A549 (cell line): ENCODE data around the gene HEXD. TPM values are rescaled to one million over a fixed set of nuclear protein-coding genes. Genes with fewer than 3 reads are reported as not detected.

Experiments used
- ATAC-seq, 2 experiments: fragments of 200-7000 bp in 1 of 2; fragments of >200 bp in 1 of 2; cut with Nextera tagmentation in 1 of 2; cut with Tn5 transposase in 1 of 2; 3 replicates each; pipeline versions ENCODE4 v1.8.0 to v1.9.1; 2018 to 2020; ENCODE audit warnings: mild to moderate bottlenecking in 1 of 2, moderate library complexity in 1 of 2
- CTCF ChIA-PET: fragments of 300-600 bp; sonication (Branson Sonifier 250); formaldehyde crosslinking; extraction: SDS; loops from one replicate; lab custom pipeline; 2021; ENCODE audit warnings: antibody characterized with exemption, inconsistent platforms; lab: Yijun Ruan, JAX
- POLR2A ChIA-PET: fragments of 350-600 bp; formaldehyde crosslinking; extraction: SDS; loops from one replicate; lab custom pipeline; 2021; ENCODE audit warnings: antibody characterized with exemption, inconsistent platforms; lab: Yijun Ruan, JAX
- DNase-seq, 2 experiments: peaks; one replicate each; pipeline versions ENCODE4 v3.0.0 to v3.0.0-alpha.2; 2011 to 2016; ENCODE audit warnings: low read depth in 1 of 2, low spot score in 1 of 2
- FAIRE-seq: peaks from 2 replicates; lab custom pipeline; 2011; peaks lifted over from hg19 to GRCh38; lab: Jason Lieb, UNC
- H3K27ac ChIP-seq, 2 experiments: fragments of >200 bp; sonication (Bioruptor Twin); formaldehyde crosslinking; 3 replicates each; pipeline ENCODE4 v1.5.1; 2016 to 2017
- H3K4me1 ChIP-seq: fragments of >200 bp; sonication (Bioruptor Twin); formaldehyde crosslinking; 3 replicates; pipeline ENCODE4 v1.6.1; 2016
- H3K4me2 ChIP-seq: fragments of >200 bp; sonication (Bioruptor Twin); formaldehyde crosslinking; 3 replicates; pipeline ENCODE4 v1.6.1; 2016
- H3K4me3 ChIP-seq: fragments of >200 bp; sonication (Bioruptor Twin); formaldehyde crosslinking; 3 replicates; pipeline ENCODE4 v1.5.1; 2016
- H3K9me3 ChIP-seq: fragments of >200 bp; sonication (Bioruptor Twin); formaldehyde crosslinking; 3 replicates; pipeline ENCODE4 v1.6.1; 2016
- CBX2 ChIP-seq: fragments of 200-600 bp; sonication (generic); IDR thresholded peaks from 2 replicates; pipeline ENCODE4 v1.6.1; 2016; ENCODE audit warnings: low read depth, mild to moderate bottlenecking, borderline replicate concordance
- CBX8 ChIP-seq: fragments of 200-600 bp; sonication (generic); IDR thresholded peaks from 2 replicates; pipeline ENCODE4 v1.6.1; 2016
- CHD4 ChIP-seq: fragments of 200-600 bp; sonication (generic); IDR thresholded peaks from 2 replicates; pipeline ENCODE4 v1.6.1; 2016; ENCODE audit warnings: antibody characterized with exemption, mild to moderate bottlenecking, borderline replicate concordance
- EHF ChIP-seq: fragments of 250-450 bp; sonication (Bioruptor Pico); IDR thresholded peaks from 2 replicates; pipeline ENCODE4 v1.5.0; 2020; ENCODE audit warnings: mild to moderate bottlenecking
- EHMT2 ChIP-seq: fragments of 200-600 bp; sonication (generic); IDR thresholded peaks from 2 replicates; pipeline ENCODE4 v1.6.1; 2016; ENCODE audit warnings: antibody characterized with exemption, low read depth, mild to moderate bottlenecking, moderate library complexity
- EP300 ChIP-seq, 2 experiments: fragments of >200 bp; sonication (Bioruptor Twin); formaldehyde crosslinking; IDR thresholded peaks; 2 replicates in 1 of 2; 3 replicates in 1 of 2; pipeline ENCODE4 v1.6.1; 2016 to 2017
- FOSB ChIP-seq: fragments of 250-450 bp; sonication (Bioruptor Pico); IDR thresholded peaks from 2 replicates; pipeline ENCODE4 v1.5.0; 2020; ENCODE audit warnings: mild to moderate bottlenecking, moderate library complexity
- FOSL2 ChIP-seq, 2 experiments: fragments of 450-650 bp in 1 of 2; fragments of >200 bp in 1 of 2; sonication (Bioruptor Twin) in 1 of 2; formaldehyde crosslinking; IDR thresholded peaks; 2 replicates each; pipeline versions ENCODE4 v1.5.0 to v1.6.1; 2016 to 2020; ENCODE audit warnings: mild to moderate bottlenecking in 1 of 2, moderate library complexity in 1 of 2
- HOXB13 ChIP-seq: fragments of 250-450 bp; sonication (Bioruptor Pico); IDR thresholded peaks from 2 replicates; pipeline ENCODE4 v1.5.0; 2020; ENCODE audit warnings: low read depth, mild to moderate bottlenecking, moderate library complexity
- JUN ChIP-seq, 2 experiments: fragments of >200 bp; sonication (Bioruptor Twin); formaldehyde crosslinking; IDR thresholded peaks; 2 replicates in 1 of 2; 3 replicates in 1 of 2; pipeline ENCODE4 v1.6.1; 2016 to 2017
- JUNB ChIP-seq: fragments of >200 bp; sonication (Bioruptor Twin); formaldehyde crosslinking; IDR thresholded peaks from 2 replicates; pipeline ENCODE4 v1.6.1; 2016
- MAFK ChIP-seq: fragments of 450-650 bp; IDR thresholded peaks from 2 replicates; pipeline ENCODE4 v1.6.1; 2014; ENCODE audit not compliant: partially characterized antibody
- MAX ChIP-seq: IDR thresholded peaks from 2 replicates; pipeline ENCODE4 v1.6.1; 2012
- NFE2L2 ChIP-seq: fragments of 150-350 bp; conservative IDR thresholded peaks from 2 replicates; pipeline ENCODE4 v1.6.1; 2014; ENCODE audit warnings: low read length
- NPAS2 ChIP-seq: fragments of 250-450 bp; sonication (Bioruptor Pico); IDR thresholded peaks from 2 replicates; pipeline ENCODE4 v1.8.0; 2022; ENCODE audit warnings: mild to moderate bottlenecking, moderate library complexity, borderline replicate concordance
- PHF8 ChIP-seq: fragments of 200-600 bp; sonication (generic); IDR thresholded peaks from 2 replicates; pipeline ENCODE4 v1.6.1; 2016; ENCODE audit warnings: low read depth, mild to moderate bottlenecking, antibody characterized with exemption, moderate library complexity, borderline replicate concordance
- POLR2AphosphoS2 ChIP-seq: conservative IDR thresholded peaks from 2 replicates; pipeline ENCODE4 v1.6.1; 2012; ENCODE audit warnings: low read length, improper control_type of control experiment, inconsistent platforms
- RARB ChIP-seq: fragments of 250-450 bp; sonication (Bioruptor Pico); IDR thresholded peaks from 2 replicates; pipeline ENCODE4 v1.8.0; 2021; ENCODE audit warnings: mild to moderate bottlenecking, moderate library complexity
- RCOR1 ChIP-seq: fragments of 150-350 bp; IDR thresholded peaks from 2 replicates; pipeline ENCODE4 v1.6.1; 2014; ENCODE audit warnings: antibody characterized with exemption, low read length, low read depth
- SMC3 ChIP-seq: fragments of >200 bp; sonication (Bioruptor Twin); formaldehyde crosslinking; IDR thresholded peaks from 3 replicates; pipeline ENCODE4 v1.6.1; 2018; ENCODE audit warnings: inconsistent platforms
- TFCP2L1 ChIP-seq: fragments of 250-450 bp; sonication (Bioruptor Pico); IDR thresholded peaks from 2 replicates; pipeline ENCODE4 v1.5.0; 2021; ENCODE audit warnings: mild to moderate bottlenecking
- USF2 ChIP-seq: fragments of 450-650 bp; IDR thresholded peaks from 2 replicates; pipeline ENCODE4 v1.6.1; 2014; ENCODE audit warnings: antibody characterized with exemption
- ZC3H11A ChIP-seq: fragments of 450-650 bp; IDR thresholded peaks from 2 replicates; pipeline ENCODE4 v1.6.1; 2014; ENCODE audit warnings: antibody characterized with exemption, mild to moderate bottlenecking
- ZNF302 ChIP-seq: fragments of 250-450 bp; sonication (Bioruptor Pico); IDR thresholded peaks from 2 replicates; pipeline ENCODE4 v1.9.0; 2021; ENCODE audit warnings: inconsistent platforms, mild to moderate bottlenecking, moderate library complexity
- WGBS: methylation state at CpG from one replicate; pipeline ENCODE4 v1.1.6; 2017; ENCODE audit errors: missing lambda C conversion rate; 5-methylcytosine and 5-hydroxymethylcytosine counted together
- polyA plus RNA-seq, 4 experiments: library from polyadenylated mRNA; depleted of rRNA in 3 of 4; stranded (reverse); fragments of >200 nt; fragmentation: RNase III in 1 of 4; extraction: RNeasy Plus Mini Kit Qiagen cat#74134 plus additional on column Dnase treatment in 1 of 4; gene quantifications; 2 replicates in 3 of 4; 3 replicates in 1 of 4; pipeline ENCODE4 v1.2.3, GENCODE V29; 2011 to 2017
- TF ChIP-seq, protein P1 (sequence below): IDR thresholded peaks from 2 replicates; pipeline ENCODE4 v1.6.1; 2012; ENCODE audit warnings: low read depth, borderline replicate concordance
- TF ChIP-seq, protein P2 (sequence below): fragments of >200 bp; sonication (Bioruptor Twin); formaldehyde crosslinking; IDR thresholded peaks from 2 replicates; pipeline ENCODE4 v1.6.1; 2016
- TF ChIP-seq, protein P3 (sequence below): fragments of 250-450 bp; sonication (Bioruptor Pico); IDR thresholded peaks from 2 replicates; pipeline ENCODE4 v1.5.0; 2021; ENCODE audit warnings: mild to moderate bottlenecking, moderate library complexity, borderline replicate concordance

Gene HEXD
- polyA plus RNA-seq, 2 of the 4 experiments (the other 2 are of a cell fraction): 18.0 to 19.5 TPM

- POLR2A ChIA-PET: no interaction called here
- H3K27ac ChIP-seq: no peak overlapping the region
- FAIRE-seq: no peak
- TF ChIP-seq EP300 (IDR thresholded peaks at IDR 0.05) (no peak), ZNF302 (no peak), FOSB (no peak), JUNB (no peak), HOXB13 (CRISPR knock-in tag) (no peak), MAFK (no peak), JUN (IDR thresholded peaks at IDR 0.05) (no peak), PHF8 (no peak), CBX8 (no peak), CHD4 (no peak), CBX2 (no peak), ZC3H11A (no peak)
- TF ChIP-seq, protein P1, sequence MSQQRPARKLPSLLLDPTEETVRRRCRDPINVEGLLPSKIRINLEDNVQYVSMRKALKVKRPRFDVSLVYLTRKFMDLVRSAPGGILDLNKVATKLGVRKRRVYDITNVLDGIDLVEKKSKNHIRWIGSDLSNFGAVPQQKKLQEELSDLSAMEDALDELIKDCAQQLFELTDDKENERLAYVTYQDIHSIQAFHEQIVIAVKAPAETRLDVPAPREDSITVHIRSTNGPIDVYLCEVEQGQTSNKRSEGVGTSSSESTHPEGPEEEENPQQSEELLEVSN: no peak
- no peaks in the 10 kb centered on the region for H3K9me3 ChIP-seq
- no peak for ATAC-seq
- DNase-seq: no peak
- no peak overlapping the region for H3K4me2 ChIP-seq
- peaks cover 5% of the 10 kb centered on the region; the same call in 1 of the 3 replicates for H3K4me1 ChIP-seq
- CTCF ChIA-PET: interaction anchor here (0.6 to 1.6 kb wide), 6 partner anchors 11 to 348 kb away, joined by 3 to 10 read pairs (median 4); no protein-coding TSS in a partner anchor
- WGBS: 87% methylated on average over 26 of the region's 31 CpGs
- H3K4me3 ChIP-seq: no peak overlapping the region
Observed at GRCh38 chr17:82377924-82378740, 40.0 kb upstream of the HEXD start.

GRCh38 chr17:82378741-82379021 is 39.5 kb upstream of the HEXD start:
- Histone ChIP-seq H3K9me3 (no peaks in the 10 kb centered on the region), H3K4me1 (peaks cover 5% of the 10 kb centered on the region; the same call in 1 of the 3 replicates), H3K4me2 (no peak overlapping the region), H3K4me3 (no peak overlapping the region), H3K27ac (no peak overlapping the region)
- ChIA-PET POLR2A (no interaction called here), CTCF (interaction anchor here (1.2 to 1.6 kb wide), 4 partner anchors 12 to 173 kb away, joined by 4 to 10 read pairs (median 5); no protein-coding TSS in a partner anchor)
- 29% methylated on average over 10 of the region's 10 CpGs for WGBS
- DNase-seq (no peak), FAIRE-seq (no peak), ATAC-seq (no peak)
- TF ChIP-seq EHMT2 (no peak), POLR2AphosphoS2 (no peak), USF2 (no peak), EHF (CRISPR knock-in tag) (no peak), RCOR1 (no peak), FOSL2 (IDR thresholded peaks at IDR 0.05) (no peak), FOSL2 (CRISPR knock-in tag; IDR thresholded peaks at IDR 0.05) (no peak), TFCP2L1 (CRISPR knock-in tag) (no peak), NFE2L2 (no peak), NPAS2 (CRISPR knock-in tag) (no peak), CHD4 (no peak), SMC3 (no peak), RARB (CRISPR knock-in tag) (no peak), ZC3H11A (no peak), MAX (no peak)
- TF ChIP-seq, protein P2, sequence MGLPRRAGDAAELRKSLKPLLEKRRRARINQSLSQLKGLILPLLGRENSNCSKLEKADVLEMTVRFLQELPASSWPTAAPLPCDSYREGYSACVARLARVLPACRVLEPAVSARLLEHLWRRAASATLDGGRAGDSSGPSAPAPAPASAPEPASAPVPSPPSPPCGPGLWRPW: no peak
- TF ChIP-seq, protein P3, sequence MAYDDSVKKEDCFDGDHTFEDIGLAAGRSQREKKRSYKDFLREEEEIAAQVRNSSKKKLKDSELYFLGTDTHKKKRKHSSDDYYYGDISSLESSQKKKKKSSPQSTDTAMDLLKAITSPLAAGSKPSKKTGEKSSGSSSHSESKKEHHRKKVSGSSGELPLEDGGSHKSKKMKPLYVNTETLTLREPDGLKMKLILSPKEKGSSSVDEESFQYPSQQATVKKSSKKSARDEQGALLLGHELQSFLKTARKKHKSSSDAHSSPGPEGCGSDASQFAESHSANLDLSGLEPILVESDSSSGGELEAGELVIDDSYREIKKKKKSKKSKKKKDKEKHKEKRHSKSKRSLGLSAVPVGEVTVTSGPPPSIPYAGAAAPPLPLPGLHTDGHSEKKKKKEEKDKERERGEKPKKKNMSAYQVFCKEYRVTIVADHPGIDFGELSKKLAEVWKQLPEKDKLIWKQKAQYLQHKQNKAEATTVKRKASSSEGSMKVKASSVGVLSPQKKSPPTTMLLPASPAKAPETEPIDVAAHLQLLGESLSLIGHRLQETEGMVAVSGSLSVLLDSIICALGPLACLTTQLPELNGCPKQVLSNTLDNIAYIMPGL (CRISPR knock-in tag): no peak
- TF ChIP-seq, protein P1: no peak
